Pancreas (tissue), 10 donors: ENCODE measurements around the gene GAPDH. TPM values are rescaled to one million over a fixed set of nuclear protein-coding genes. Genes with fewer than 3 reads are reported as not detected.

Experiments
- ATAC-seq, 4 donors: fragments of 200-7000 bp; cut with Tn5 transposase; one replicate each; pipeline versions ENCODE4 v1.8.0 to v1.9.1; 2020; ENCODE audit warnings: mild to moderate bottlenecking in 4 of 4, moderate library complexity in 4 of 4
- DNase-seq, 6 donors: peaks; one replicate each; pipeline ENCODE4 v3.0.0-alpha.2; 2020
- FAIRE-seq: peaks from 2 replicates; lab custom pipeline; 2012; peaks lifted over from hg19 to GRCh38; lab: Jason Lieb, UNC
- H3K27ac ChIP-seq, 4 donors: fragments of 200-600 bp; sonication (generic); 1 replicate in 3 of 4; 2 replicates in 1 of 4; pipeline versions ENCODE4 v1.5.0 to v1.8.0; 2020
- H3K27me3 ChIP-seq, 4 donors: fragments of 200-600 bp; one replicate each; pipeline ENCODE4 v1.8.0; 2021
- H3K36me3 ChIP-seq, 3 donors: fragments of 200-600 bp; sonication (generic) in 1 of 3; one replicate each; pipeline versions ENCODE4 v1.5.0 to v1.8.0; 2020 to 2021
- H3K4me1 ChIP-seq, 3 donors: fragments of 200-600 bp; one replicate each; pipeline ENCODE4 v1.8.0; 2021
- H3K4me3 ChIP-seq, 4 donors: fragments of 200-600 bp; sonication (generic) in 2 of 4; one replicate each; pipeline versions ENCODE4 v1.5.0 to v1.8.0; 2020 to 2021
- H3K9me3 ChIP-seq, 4 donors: fragments of 200-600 bp; one replicate each; pipeline ENCODE4 v1.8.0; 2021
- WGBS, 2 donors: extraction: QIAGEN DNeasy Blood & Tissue Kit; methylation state at CpG; one replicate each; pipeline ENCODE4 v1.1.7; 2013; 5-methylcytosine and 5-hydroxymethylcytosine counted together
- intact Hi-C, 3 donors: fragments of 100-400 bp; cut with DNase I; formaldehyde crosslinking; loops; one replicate each; pipeline versions ENCODE4 v1.11.1 to v1.14.2; 2022
- polyA plus RNA-seq, 2 donors: library from polyadenylated mRNA; stranded (reverse); fragments of 200-250 nt; gene quantifications; one replicate each; pipeline ENCODE4 v1.2.3, GENCODE V29; 2013
- total RNA-seq, 6 donors: library from RNA; stranded (reverse); fragmentation: NEBNext Ultra II Directional in 4 of 6; extraction: Animal tissue kit (Norgen Biotek cat#: 25700) in 4 of 6; gene quantifications; one replicate each; pipeline versions ENCODE4 v1.2.1 to v1.2.4, GENCODE V29; 2021 to 2023
- TF ChIP-seq, protein P1 (sequence below), 4 donors: fragments of 200-600 bp; sonication (generic) in 3 of 4; IDR thresholded peaks; one replicate each; pipeline versions ENCODE4 v1.5.0 to v1.8.0; 2021; ENCODE audit warnings: antibody characterized with exemption in 4 of 4
- donor health status: healthy with polysubstance abuse.
- donor health status: DM: no; HTN: no; CAD: no; lungs with moderate emphysema.
- donor health status: DM: no; HTN: no; CAD: no.
- donor health status: control.
- donor health status: control.
- donor health status: Bipolar disorder and iron deficiency.
- donor health status: DM: yes; HTN: yes; CAD: no.
- donor health status: DM: no; HTN: no; CAD: no.
- donor health status: DM: no; HTN: no; CAD: no.
- donor health status: DM: yes; HTN: yes; CAD: no.

GAPDH gene
- total and polyA plus RNA-seq, 8 donors = 149 to 657 (median 401) TPM

DNA sequence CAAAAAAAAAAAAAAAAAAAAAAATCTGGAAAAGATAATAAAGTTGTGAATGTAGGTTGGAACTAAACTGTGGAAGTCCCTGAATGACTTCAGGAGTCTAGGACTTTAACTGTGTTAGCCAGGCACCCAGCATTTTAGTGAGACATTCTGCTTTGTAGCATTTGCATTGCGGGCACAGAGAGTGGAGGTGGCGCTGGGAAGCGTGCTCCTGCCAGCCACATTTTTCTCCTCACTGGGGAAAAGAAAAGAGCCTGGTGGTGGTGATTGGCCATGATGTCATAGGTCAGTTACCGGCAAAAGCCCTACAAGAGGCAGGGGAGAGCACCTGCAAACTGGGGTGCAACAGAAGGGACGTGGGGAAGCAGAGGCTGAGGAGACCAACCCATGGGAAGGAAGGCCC lies 9.7 kb upstream of the GAPDH start:
- Histone ChIP-seq H3K4me1 (no peaks in the 10 kb centered on the region), H3K27me3 (no peaks in the 10 kb centered on the region), H3K9me3 (no peaks in the 10 kb centered on the region), H3K4me3 (no peak overlapping the region), H3K27ac (no peak overlapping the region), H3K36me3 (peaks cover 5 to 71% (median 32%) of the 10 kb centered on the region in 3 donors)
- WGBS, 2 donors = 97 to 100% methylated on average over 5 of the region's 5 CpGs
- ATAC-seq = no peak
- TF ChIP-seq, protein P1, sequence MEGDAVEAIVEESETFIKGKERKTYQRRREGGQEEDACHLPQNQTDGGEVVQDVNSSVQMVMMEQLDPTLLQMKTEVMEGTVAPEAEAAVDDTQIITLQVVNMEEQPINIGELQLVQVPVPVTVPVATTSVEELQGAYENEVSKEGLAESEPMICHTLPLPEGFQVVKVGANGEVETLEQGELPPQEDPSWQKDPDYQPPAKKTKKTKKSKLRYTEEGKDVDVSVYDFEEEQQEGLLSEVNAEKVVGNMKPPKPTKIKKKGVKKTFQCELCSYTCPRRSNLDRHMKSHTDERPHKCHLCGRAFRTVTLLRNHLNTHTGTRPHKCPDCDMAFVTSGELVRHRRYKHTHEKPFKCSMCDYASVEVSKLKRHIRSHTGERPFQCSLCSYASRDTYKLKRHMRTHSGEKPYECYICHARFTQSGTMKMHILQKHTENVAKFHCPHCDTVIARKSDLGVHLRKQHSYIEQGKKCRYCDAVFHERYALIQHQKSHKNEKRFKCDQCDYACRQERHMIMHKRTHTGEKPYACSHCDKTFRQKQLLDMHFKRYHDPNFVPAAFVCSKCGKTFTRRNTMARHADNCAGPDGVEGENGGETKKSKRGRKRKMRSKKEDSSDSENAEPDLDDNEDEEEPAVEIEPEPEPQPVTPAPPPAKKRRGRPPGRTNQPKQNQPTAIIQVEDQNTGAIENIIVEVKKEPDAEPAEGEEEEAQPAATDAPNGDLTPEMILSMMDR (IDR thresholded peaks at IDR 0.05) = no peak
- intact Hi-C loops = no loop called here
- no peak for FAIRE-seq
- DNase-seq = no peak

DNA sequence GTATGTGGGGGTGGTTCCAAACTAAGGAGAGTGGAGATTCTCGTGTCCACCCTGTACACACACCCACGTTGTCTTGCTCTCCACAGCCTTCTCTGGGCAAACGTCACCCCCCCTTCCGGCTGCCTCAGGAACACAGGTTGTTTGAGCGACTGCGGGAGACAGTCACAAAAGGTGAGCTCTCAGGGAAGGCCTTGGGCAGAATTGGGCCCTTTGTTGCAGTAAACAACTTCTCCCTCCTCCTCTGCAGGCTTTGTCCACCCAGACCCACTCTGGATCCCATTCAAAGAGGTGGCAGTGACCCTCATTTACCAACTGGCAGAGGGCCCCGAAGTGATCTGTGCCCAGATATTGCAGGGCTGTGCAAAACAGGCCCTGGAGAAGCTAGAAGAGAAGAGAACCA lies 8.1 kb upstream of the GAPDH start:
- Histone ChIP-seq H3K36me3 (peaks cover 5 to 78% (median 38%) of the 10 kb centered on the region in 3 donors), H3K4me3 (no peak overlapping the region), H3K27me3 (no peaks in the 10 kb centered on the region), H3K27ac (no peak overlapping the region), H3K9me3 (no peaks in the 10 kb centered on the region), H3K4me1 (no peaks in the 10 kb centered on the region)
- no peak for FAIRE-seq
- DNase-seq = no peak
- intact Hi-C loops = no loop called here
- TF ChIP-seq, protein P1 (IDR thresholded peaks at IDR 0.05) = no peak
- 92 to 95% methylated on average over 7 of the region's 7 CpGs for WGBS, 2 donors
- ATAC-seq = no peak

GRCh38 chr12:6526766-6527525 lies 7.4 kb upstream of the GAPDH start:
- TF ChIP-seq, protein P1 (IDR thresholded peaks at IDR 0.05) = no peak
- no peak overlapping the region for H3K4me3 ChIP-seq
- ATAC-seq (no peak), FAIRE-seq (no peak), DNase-seq (no peak)
- intact Hi-C loops = no loop called here
- no peak overlapping the region for H3K27ac ChIP-seq
- H3K4me1 ChIP-seq = no peaks in the 10 kb centered on the region
- 93 to 94% methylated on average over 19 of the region's 19 CpGs for WGBS, 2 donors
- H3K27me3 ChIP-seq = no peaks in the 10 kb centered on the region
- no peaks in the 10 kb centered on the region for H3K9me3 ChIP-seq
- H3K36me3 ChIP-seq = peaks cover 5 to 74% (median 36%) of the 10 kb centered on the region in 3 donors

DNA sequence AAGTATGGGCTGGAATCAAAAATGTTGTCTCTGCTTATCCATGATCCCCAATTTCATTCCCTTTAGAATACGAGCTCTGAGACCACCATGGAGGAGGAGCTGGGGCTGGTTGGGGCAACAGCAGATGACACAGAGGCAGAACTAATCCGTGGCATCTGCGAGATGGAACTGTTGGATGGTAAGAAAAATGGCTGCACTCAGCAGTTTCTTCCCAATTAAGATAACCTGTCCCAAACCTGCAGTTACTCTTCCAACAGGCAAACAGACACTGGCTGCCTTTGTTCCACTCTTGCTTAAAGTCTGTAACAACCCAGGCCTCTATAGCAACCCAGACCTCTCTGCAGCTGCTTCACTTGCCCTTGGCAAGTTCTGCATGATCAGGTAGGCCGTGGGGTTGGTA lies 6.6 kb upstream of the GAPDH start:
- WGBS, 2 donors = 90 to 92% methylated on average over 4 of the region's 4 CpGs
- H3K4me3 ChIP-seq = no peak overlapping the region
- intact Hi-C loops = no loop called here
- peaks cover 5 to 66% (median 30%) of the 10 kb centered on the region in 3 donors for H3K36me3 ChIP-seq
- no peak for FAIRE-seq
- ATAC-seq = no peak
- peaks cover 3 to 5% (median 4%) of the 10 kb centered on the region in 3 donors for H3K4me1 ChIP-seq
- H3K9me3 ChIP-seq = no peaks in the 10 kb centered on the region
- no peak overlapping the region for H3K27ac ChIP-seq
- H3K27me3 ChIP-seq = no peaks in the 10 kb centered on the region
- DNase-seq = no peak
- TF ChIP-seq, protein P1 (IDR thresholded peaks at IDR 0.05) = no peak
